ENCODE data around the gene SATB1. TPM values are rescaled to one million over a fixed set of nuclear protein-coding genes. Genes with fewer than 3 reads are reported as not detected.

SATB1 gene
- total RNA-seq, 1 donor from 2014 or later, result 46.1 TPM

DNA sequence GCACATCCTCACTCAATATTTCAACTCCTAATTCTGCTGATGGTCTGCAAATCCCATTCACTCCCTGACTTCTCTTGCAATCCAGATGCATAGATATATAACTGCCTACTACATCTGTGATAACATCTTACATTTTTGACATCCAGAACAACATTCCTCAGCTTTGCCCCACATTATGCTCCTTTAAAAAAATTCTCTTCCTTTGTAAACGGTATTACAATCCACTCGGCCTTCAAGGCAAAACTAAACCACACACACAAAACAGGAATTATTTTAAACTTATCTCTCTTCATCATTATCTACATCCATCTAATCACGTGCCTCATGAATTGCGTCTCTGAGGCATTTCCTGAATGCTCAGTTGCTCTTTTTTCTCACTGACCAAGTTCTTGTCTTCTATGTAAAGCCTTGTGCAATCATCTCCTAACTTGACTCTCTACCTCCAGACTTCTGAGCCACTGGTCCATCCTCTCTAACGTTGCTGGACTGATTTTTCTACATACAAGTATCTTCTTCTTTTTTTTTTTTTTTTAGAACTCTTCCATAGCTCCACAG is 117.0 kb downstream of the SATB1 start:
- DNase-seq (no peak), ATAC-seq (no peak)
- intact Hi-C loops (cut with micrococcal nuclease), result no loop called here

DNA sequence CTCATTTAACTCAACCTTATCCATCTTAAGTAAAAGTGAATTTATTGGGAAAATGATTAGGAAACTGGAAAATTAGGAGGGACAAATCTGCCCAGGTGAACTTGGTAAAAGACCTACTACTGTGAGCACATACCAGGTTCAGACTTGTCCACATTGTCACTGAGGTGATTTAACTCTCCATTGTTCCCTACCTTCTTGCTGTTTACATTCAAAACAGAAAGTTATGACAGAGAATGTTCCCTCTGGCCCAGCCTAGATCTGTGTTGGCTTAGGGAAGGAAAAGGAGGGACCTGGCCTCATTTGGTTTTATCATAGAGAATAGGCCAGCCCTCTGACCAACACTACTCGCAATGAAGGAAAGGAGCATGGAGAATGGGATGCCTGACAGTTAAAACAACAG is 117.6 kb downstream of the SATB1 start:
- ATAC-seq, result no peak
- intact Hi-C loops (cut with micrococcal nuclease), result no loop called here

DNA sequence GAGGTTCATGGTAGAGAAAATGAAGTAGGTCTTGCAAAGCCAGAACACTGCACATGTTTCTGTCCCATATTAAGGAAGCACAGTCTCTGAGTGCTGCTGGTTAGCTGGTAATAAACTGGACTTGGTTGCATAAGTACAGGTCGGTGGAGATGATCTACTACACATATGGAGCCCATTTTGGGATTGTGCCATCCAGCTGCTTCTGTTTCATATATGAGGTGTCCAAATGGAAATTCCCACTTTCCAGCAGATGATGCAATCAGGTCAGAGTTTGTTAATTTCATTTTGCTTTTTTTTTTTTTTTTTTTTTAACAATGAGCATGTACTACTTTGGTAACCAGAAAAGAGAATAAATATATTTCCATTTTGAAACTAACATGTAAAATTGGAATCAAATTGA is 122.6 kb downstream of the SATB1 start:
- ATAC-seq (no peak), DNase-seq (no peak)
- intact Hi-C loops (cut with micrococcal nuclease), result no loop called here

More for the DNA sequence above, 117.6 kb downstream of the SATB1 start:
- no peak for DNase-seq

DNA sequence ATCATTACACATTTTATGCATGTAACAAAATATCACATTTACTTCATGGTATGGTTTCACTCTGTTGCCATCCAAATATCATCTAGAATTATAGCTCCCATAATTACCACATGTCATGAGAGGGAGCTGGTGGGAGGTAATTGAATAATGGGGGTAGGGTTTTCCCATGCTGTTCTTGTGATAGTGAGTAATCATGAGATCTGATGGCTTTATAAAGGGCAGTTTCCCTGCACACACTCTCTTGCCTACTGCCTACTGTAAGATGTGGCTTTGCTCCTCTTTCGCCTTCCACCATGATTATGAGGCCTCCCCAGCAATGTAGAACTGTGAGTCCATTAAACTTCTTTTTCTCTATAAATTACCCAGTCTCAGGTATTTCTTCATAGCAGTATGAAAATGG is 123.4 kb downstream of the SATB1 start:
- ATAC-seq, result no peak
- intact Hi-C loops (cut with micrococcal nuclease), result no loop called here
- DNase-seq, result no peak

DNA sequence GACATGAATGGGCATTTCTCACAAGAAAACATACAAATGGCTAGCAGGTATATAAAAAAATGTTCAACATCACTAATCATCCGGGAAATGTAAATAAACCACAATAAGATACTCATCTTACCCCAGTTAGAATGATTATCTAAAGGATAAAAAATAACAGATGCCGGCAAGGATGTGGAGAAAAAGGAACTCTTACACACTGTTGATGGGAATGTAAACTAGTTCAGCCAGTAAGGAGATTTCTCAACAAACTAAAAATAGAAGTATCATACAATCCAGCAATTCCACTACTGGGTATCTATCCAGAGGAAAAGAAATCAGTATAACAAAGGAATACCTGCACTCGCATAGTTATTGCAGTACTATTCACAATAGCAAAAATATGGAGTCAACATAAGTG is 124.2 kb downstream of the SATB1 start:
- no peak for ATAC-seq
- no peak for DNase-seq
- intact Hi-C loops (cut with micrococcal nuclease), result no loop called here

DNA sequence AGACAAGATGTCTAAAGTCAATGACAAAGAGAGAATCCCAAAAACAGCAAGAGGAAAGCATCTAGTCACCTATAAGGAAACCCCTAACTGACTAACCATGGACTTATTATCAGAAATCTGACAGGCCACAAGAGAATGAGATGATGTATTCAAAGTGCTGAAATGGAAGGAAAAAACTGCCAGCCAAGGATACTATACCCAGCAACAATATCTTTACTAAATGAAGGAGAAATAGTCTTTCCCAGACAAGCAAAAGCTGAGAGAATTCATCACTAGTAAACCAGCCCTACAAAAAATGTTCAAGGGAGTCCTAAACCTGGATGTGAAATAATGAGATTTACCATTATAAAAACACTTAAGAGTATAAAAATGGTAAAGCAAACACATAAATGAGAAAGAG is 128.0 kb downstream of the SATB1 start:
- no peak for ATAC-seq
- DNase-seq, result no peak
- intact Hi-C loops (cut with micrococcal nuclease), result no loop called here

Data from left ventricle myocardium superior (tissue), 1 donor.